Measurements from ENCODE around the gene FAM81B.

FAM81B gene

GRCh38 chr5:95365302-95366095, 25.7 kb upstream of the FAM81B start:
- DNase-seq (ENCODE audit: low read depth, low spot score) = no peak
- H3K9ac ChIP-seq (ENCODE audit: insufficient read length, low read depth) = no peak overlapping the region
- TF ChIP-seq SUZ12 (IDR thresholded peaks at IDR 0.05; ENCODE audit: extremely low read depth, insufficient read depth, insufficient read length) (no peak), ZNF274 (IDR thresholded peaks at IDR 0.05; ENCODE audit: low read depth, low read length) (no peak), YY1 (IDR thresholded peaks at IDR 0.05; ENCODE audit: insufficient read depth, insufficient read length) (no peak)
- H3K4me1 ChIP-seq (ENCODE audit: insufficient read depth, insufficient read length) = peaks cover 4% of the 10 kb centered on the region
- no peaks in the 10 kb centered on the region for H3K27me3 ChIP-seq (ENCODE audit: insufficient read depth, insufficient read length)
- H3K4me3 ChIP-seq (ENCODE audit: insufficient read length, low read depth) = no peak overlapping the region
- no peaks in the 10 kb centered on the region for H3K9me3 ChIP-seq (ENCODE audit: insufficient read depth, low read length)
- H3K36me3 ChIP-seq (ENCODE audit: insufficient read depth, insufficient read length, low read length) = no peaks in the 10 kb centered on the region

GRCh38 chr5:95369782-95370181, 21.4 kb upstream of the FAM81B start:
- no peak overlapping the region for H3K9ac ChIP-seq (ENCODE audit: insufficient read length, low read depth)
- H3K4me1 ChIP-seq (ENCODE audit: insufficient read depth, insufficient read length) = peaks cover 4% of the 10 kb centered on the region
- no peaks in the 10 kb centered on the region for H3K36me3 ChIP-seq (ENCODE audit: insufficient read depth, insufficient read length, low read length)
- no peaks in the 10 kb centered on the region for H3K9me3 ChIP-seq (ENCODE audit: insufficient read depth, low read length)
- no peaks in the 10 kb centered on the region for H3K27me3 ChIP-seq (ENCODE audit: insufficient read depth, insufficient read length)
- TF ChIP-seq ZNF274 (IDR thresholded peaks at IDR 0.05; ENCODE audit: low read depth, low read length) = no peak
- no peak for TF ChIP-seq SUZ12 (IDR thresholded peaks at IDR 0.05; ENCODE audit: extremely low read depth, insufficient read depth, insufficient read length)
- no peak for TF ChIP-seq YY1 (IDR thresholded peaks at IDR 0.05; ENCODE audit: insufficient read depth, insufficient read length)
- no peak for DNase-seq (ENCODE audit: low read depth, low spot score)
- no peak overlapping the region for H3K4me3 ChIP-seq (ENCODE audit: insufficient read length, low read depth)

GRCh38 chr5:95374061-95374460, 17.1 kb upstream of the FAM81B start:
- TF ChIP-seq ZNF274 (IDR thresholded peaks at IDR 0.05; ENCODE audit: low read depth, low read length) = no peak
- TF ChIP-seq YY1 (IDR thresholded peaks at IDR 0.05; ENCODE audit: insufficient read depth, insufficient read length) = no peak
- TF ChIP-seq SUZ12 (IDR thresholded peaks at IDR 0.05; ENCODE audit: extremely low read depth, insufficient read depth, insufficient read length) = no peak

GRCh38 chr5:95375591-95375990, 15.6 kb upstream of the FAM81B start:
- Histone ChIP-seq H3K9ac (ENCODE audit: insufficient read length, low read depth) (no peak overlapping the region), H3K4me3 (ENCODE audit: insufficient read length, low read depth) (no peak overlapping the region), H3K4me1 (ENCODE audit: insufficient read depth, insufficient read length) (no peaks in the 10 kb centered on the region), H3K27me3 (ENCODE audit: insufficient read depth, insufficient read length) (no peaks in the 10 kb centered on the region), H3K36me3 (ENCODE audit: insufficient read depth, insufficient read length, low read length) (no peaks in the 10 kb centered on the region), H3K9me3 (ENCODE audit: insufficient read depth, low read length) (peaks cover 13% of the 10 kb centered on the region; the same call in 1 of the 2 replicates)
- no peak for DNase-seq (ENCODE audit: low read depth, low spot score)
- TF ChIP-seq YY1 (IDR thresholded peaks at IDR 0.05; ENCODE audit: insufficient read depth, insufficient read length) (no peak), ZNF274 (IDR thresholded peaks at IDR 0.05; ENCODE audit: low read depth, low read length) (no peak), SUZ12 (IDR thresholded peaks at IDR 0.05; ENCODE audit: extremely low read depth, insufficient read depth, insufficient read length) (no peak)

More at GRCh38 chr5:95374061-95374460, 17.1 kb upstream of the FAM81B start:
- Histone ChIP-seq H3K27me3 (ENCODE audit: insufficient read depth, insufficient read length) (no peaks in the 10 kb centered on the region), H3K4me1 (ENCODE audit: insufficient read depth, insufficient read length) (no peaks in the 10 kb centered on the region), H3K36me3 (ENCODE audit: insufficient read depth, insufficient read length, low read length) (no peaks in the 10 kb centered on the region), H3K9me3 (ENCODE audit: insufficient read depth, low read length) (no peaks in the 10 kb centered on the region), H3K9ac (ENCODE audit: insufficient read length, low read depth) (no peak overlapping the region), H3K4me3 (ENCODE audit: insufficient read length, low read depth) (no peak overlapping the region)
- DNase-seq (ENCODE audit: low read depth, low spot score) = no peak

- no peaks in the 10 kb centered on the region for H3K4me1 ChIP-seq (ENCODE audit: insufficient read depth, insufficient read length)
- no peak overlapping the region for H3K9ac ChIP-seq (ENCODE audit: insufficient read length, low read depth)
- H3K27me3 ChIP-seq (ENCODE audit: insufficient read depth, insufficient read length) = no peaks in the 10 kb centered on the region
- no peak overlapping the region for H3K4me3 ChIP-seq (ENCODE audit: insufficient read length, low read depth)
- no peak for DNase-seq (ENCODE audit: low read depth, low spot score)
- H3K9me3 ChIP-seq (ENCODE audit: insufficient read depth, low read length) = peaks cover 21% of the 10 kb centered on the region; the same call in 1 of the 2 replicates
- TF ChIP-seq YY1 (IDR thresholded peaks at IDR 0.05; ENCODE audit: insufficient read depth, insufficient read length) (no peak), ZNF274 (IDR thresholded peaks at IDR 0.05; ENCODE audit: low read depth, low read length) (no peak), SUZ12 (IDR thresholded peaks at IDR 0.05; ENCODE audit: extremely low read depth, insufficient read depth, insufficient read length) (no peak)
- H3K36me3 ChIP-seq (ENCODE audit: insufficient read depth, insufficient read length, low read length) = no peaks in the 10 kb centered on the region
Observed at GRCh38 chr5:95379133-95379532, 12.0 kb upstream of the FAM81B start.

GRCh38 chr5:95380103-95380628, 11.0 kb upstream of the FAM81B start:
- no peaks in the 10 kb centered on the region for H3K27me3 ChIP-seq (ENCODE audit: insufficient read depth, insufficient read length)
- H3K9ac ChIP-seq (ENCODE audit: insufficient read length, low read depth) = no peak overlapping the region
- DNase-seq (ENCODE audit: low read depth, low spot score) = no peak
- H3K4me1 ChIP-seq (ENCODE audit: insufficient read depth, insufficient read length) = no peaks in the 10 kb centered on the region
- no peaks in the 10 kb centered on the region for H3K36me3 ChIP-seq (ENCODE audit: insufficient read depth, insufficient read length, low read length)
- H3K4me3 ChIP-seq (ENCODE audit: insufficient read length, low read depth) = no peak overlapping the region
- TF ChIP-seq YY1 (IDR thresholded peaks at IDR 0.05; ENCODE audit: insufficient read depth, insufficient read length) (no peak), ZNF274 (IDR thresholded peaks at IDR 0.05; ENCODE audit: low read depth, low read length) (no peak), SUZ12 (IDR thresholded peaks at IDR 0.05; ENCODE audit: extremely low read depth, insufficient read depth, insufficient read length) (no peak)
- H3K9me3 ChIP-seq (ENCODE audit: insufficient read depth, low read length) = peaks cover 21% of the 10 kb centered on the region; the same call in 1 of the 2 replicates

GRCh38 chr5:95382801-95383200, 8.4 kb upstream of the FAM81B start:
- no peaks in the 10 kb centered on the region for H3K27me3 ChIP-seq (ENCODE audit: insufficient read depth, insufficient read length)
- H3K9me3 ChIP-seq (ENCODE audit: insufficient read depth, low read length) = peaks cover 21% of the 10 kb centered on the region; the same call in 1 of the 2 replicates
- no peaks in the 10 kb centered on the region for H3K4me1 ChIP-seq (ENCODE audit: insufficient read depth, insufficient read length)
- no peak for DNase-seq (ENCODE audit: low read depth, low spot score)
- H3K4me3 ChIP-seq (ENCODE audit: insufficient read length, low read depth) = no peak overlapping the region
- no peaks in the 10 kb centered on the region for H3K36me3 ChIP-seq (ENCODE audit: insufficient read depth, insufficient read length, low read length)
- no peak overlapping the region for H3K9ac ChIP-seq (ENCODE audit: insufficient read length, low read depth)
- TF ChIP-seq YY1 (IDR thresholded peaks at IDR 0.05; ENCODE audit: insufficient read depth, insufficient read length) (no peak), ZNF274 (IDR thresholded peaks at IDR 0.05; ENCODE audit: low read depth, low read length) (no peak), SUZ12 (IDR thresholded peaks at IDR 0.05; ENCODE audit: extremely low read depth, insufficient read depth, insufficient read length) (no peak)

Measured in NT2/D1 (cell line).